Neural progenitor cell (in vitro differentiated cells): ENCODE measurements around the gene SLC27A1.

Experiments
- CTCF ChIP-seq: fragments of 200-600 bp; sonication (generic); IDR thresholded peaks from 2 replicates; pipeline ENCODE4 v1.5.1; 2017; ENCODE audit warnings: antibody characterized with exemption, mild to moderate bottlenecking
- EZH2 ChIP-seq: fragments of 200-600 bp; sonication (generic); IDR thresholded peaks from 2 replicates; pipeline ENCODE4 v1.6.1; 2017; ENCODE audit warnings: antibody characterized with exemption, mild to moderate bottlenecking, moderate library complexity
- EZH2phosphoT487 ChIP-seq: fragments of 200-600 bp; sonication (generic); IDR thresholded peaks from 2 replicates; pipeline ENCODE4 v1.6.1; 2017; ENCODE audit warnings: antibody characterized with exemption

GRCh38 chr19:17489392-17490030 lies 19.2 kb downstream of the SLC27A1 start:
- TF ChIP-seq CTCF, result no peak
- no peak for TF ChIP-seq EZH2phosphoT487
- no peak for TF ChIP-seq EZH2
